ENCODE data around the gene CSRNP2.
A peak's percentile ranks its signal among the peaks of the same experiment; 100 is the strongest.
"Not testable (repeated sequence)": the region's sequence is repeated elsewhere in the genome, so short reads cannot be mapped to it uniquely, and the experiment has no call there.

Gene CSRNP2

DNA sequence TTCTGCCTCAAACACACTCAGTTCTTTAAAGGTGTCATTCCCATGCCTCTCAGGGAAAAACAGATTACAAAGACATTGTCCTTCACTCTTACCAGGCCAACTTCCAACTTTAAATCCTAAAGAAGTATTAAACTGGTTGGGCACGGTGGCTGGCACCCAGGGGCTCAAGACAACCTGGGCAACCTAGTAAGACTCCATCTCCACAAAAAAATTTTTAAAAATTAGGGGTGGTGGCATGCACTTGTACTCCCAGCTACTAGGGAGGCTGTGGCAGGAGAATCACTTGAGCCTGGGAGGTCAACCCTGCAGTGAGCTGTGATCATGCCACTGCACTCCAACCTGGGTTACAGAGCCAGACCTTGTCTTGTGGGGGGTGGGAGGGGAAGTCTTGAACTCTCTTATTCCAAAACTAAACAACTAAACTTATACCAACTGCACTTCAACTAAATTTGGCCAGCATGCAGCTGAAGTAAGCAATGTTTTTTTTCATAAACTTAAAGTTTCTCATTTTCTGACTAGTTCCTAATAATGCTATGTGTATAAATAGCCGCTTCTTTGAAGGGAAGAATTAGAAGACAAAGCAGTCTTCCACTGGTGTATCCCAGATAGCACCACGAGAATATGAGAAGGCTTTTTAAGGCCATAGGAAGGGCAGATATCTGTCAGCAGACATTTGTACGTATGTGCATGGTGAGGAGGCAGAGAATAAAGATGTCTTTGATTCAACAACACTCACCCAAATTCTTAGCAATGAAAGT is 59.6 kb downstream of the CSRNP2 start:
- peaks cover 29% of the 10 kb centered on the region for H3K4me1 ChIP-seq (ENCODE audit: control insufficient read depth, insufficient read depth, low read length)

DNA sequence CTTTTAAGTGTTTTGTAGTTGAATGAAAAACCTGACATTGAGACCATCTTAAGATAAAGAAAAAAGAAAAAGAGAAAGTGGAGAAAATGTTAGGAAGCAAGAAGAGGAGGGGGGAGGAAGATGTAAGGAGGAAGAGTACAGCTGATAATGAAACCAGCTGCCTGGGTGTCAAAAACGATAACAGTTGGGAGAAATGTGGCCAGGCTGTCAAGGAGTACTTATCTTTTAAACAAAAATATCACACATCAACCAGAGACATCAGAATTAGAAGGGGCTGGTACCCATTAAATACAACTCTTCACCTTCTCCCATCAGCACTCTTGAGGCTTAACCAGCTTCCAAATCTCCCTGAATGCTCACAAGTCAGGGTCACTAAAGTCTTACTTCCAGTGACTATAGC is 61.7 kb downstream of the CSRNP2 start:
- no peak overlapping the region for H3K4me3 ChIP-seq (ENCODE audit: low read length)
- no peaks in the 10 kb centered on the region for H3K36me3 ChIP-seq (ENCODE audit: control insufficient read depth, insufficient read depth, low read length)
- no peaks in the 10 kb centered on the region for H3K27me3 ChIP-seq (ENCODE audit: control insufficient read depth, insufficient read depth, low read length)
- no peaks in the 10 kb centered on the region for H3K9me3 ChIP-seq (ENCODE audit: control insufficient read depth, low read length)
- H3K9ac ChIP-seq (ENCODE audit: low read length): no peak overlapping the region
- peaks cover 18% of the 10 kb centered on the region for H3K4me1 ChIP-seq (ENCODE audit: control insufficient read depth, insufficient read depth, low read length)

More for the DNA sequence above, 59.6 kb downstream of the CSRNP2 start:
- H3K4me3 ChIP-seq (ENCODE audit: low read length): peak overlapping the region; percentile 39
- peak overlapping the region; percentile 88 for H3K9ac ChIP-seq (ENCODE audit: low read length)
- no peaks in the 10 kb centered on the region for H3K9me3 ChIP-seq (ENCODE audit: control insufficient read depth, low read length)
- no peaks in the 10 kb centered on the region for H3K27me3 ChIP-seq (ENCODE audit: control insufficient read depth, insufficient read depth, low read length)
- H3K36me3 ChIP-seq (ENCODE audit: control insufficient read depth, insufficient read depth, low read length): no peaks in the 10 kb centered on the region

DNA sequence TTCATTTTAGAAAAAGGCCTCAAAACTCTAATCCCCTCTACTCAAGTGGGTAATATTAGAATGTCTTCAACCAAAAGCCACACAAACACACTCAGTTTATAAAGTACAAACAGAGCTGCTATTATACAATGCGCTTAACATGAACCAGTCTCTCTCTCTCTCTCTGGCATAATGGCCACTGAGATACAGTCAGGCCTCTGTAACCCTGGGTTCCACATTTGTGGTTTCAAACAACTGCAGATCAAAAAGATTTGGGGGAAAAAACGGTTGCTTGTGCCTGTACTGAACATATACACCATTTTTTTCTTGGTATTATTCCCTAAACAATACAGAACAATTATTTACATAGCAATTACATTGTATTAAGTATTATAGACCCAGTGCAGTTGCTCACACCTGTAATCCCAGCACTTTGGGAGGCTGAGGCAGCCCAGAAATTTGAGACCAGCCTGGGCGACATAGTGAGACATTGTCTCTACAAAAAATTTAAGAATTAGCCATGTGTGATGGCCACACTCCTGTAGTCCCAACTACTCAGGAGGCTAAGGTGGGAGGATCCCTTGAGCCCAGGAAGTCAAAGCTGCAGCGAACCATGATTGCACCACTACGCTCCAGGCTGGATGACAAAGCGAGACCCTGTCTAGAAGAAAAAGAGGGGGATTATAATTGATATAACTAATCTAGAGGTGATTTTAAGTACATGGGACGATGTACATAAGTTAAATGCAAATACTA is 62.8 kb downstream of the CSRNP2 start:
- H3K4me1 ChIP-seq (ENCODE audit: control insufficient read depth, insufficient read depth, low read length): peaks cover 18% of the 10 kb centered on the region
- H3K9ac ChIP-seq (ENCODE audit: low read length): no peak overlapping the region
- H3K4me3 ChIP-seq (ENCODE audit: low read length): no peak overlapping the region
- H3K36me3 ChIP-seq (ENCODE audit: control insufficient read depth, insufficient read depth, low read length): no peaks in the 10 kb centered on the region
- H3K9me3 ChIP-seq (ENCODE audit: control insufficient read depth, low read length): no peaks in the 10 kb centered on the region
- H3K27me3 ChIP-seq (ENCODE audit: control insufficient read depth, insufficient read depth, low read length): no peaks in the 10 kb centered on the region

DNA sequence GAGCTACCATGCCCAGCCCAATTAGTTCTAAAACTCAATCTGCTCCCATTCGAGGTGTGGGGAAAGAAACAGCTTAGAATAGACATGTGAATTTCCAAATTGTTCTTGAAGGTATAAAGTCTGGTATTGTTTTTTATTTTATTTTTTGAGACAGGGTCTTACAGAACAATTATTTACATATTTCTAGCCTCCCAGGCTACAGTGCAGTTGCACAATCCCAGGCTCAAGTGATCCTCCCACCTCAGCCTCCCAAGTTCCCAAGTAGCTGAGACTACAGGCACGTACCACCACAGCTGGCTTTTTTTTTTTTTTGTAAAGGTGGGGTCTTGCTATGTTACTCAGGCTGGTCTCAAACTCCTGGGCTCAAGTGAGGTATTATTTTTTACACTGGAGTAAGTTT is 63.5 kb downstream of the CSRNP2 start:
- H3K4me1 ChIP-seq (ENCODE audit: control insufficient read depth, insufficient read depth, low read length): peaks cover 12% of the 10 kb centered on the region
- H3K9me3 ChIP-seq (ENCODE audit: control insufficient read depth, low read length): no peaks in the 10 kb centered on the region
- no peak overlapping the region for H3K9ac ChIP-seq (ENCODE audit: low read length)
- no peak overlapping the region for H3K4me3 ChIP-seq (ENCODE audit: low read length)
- no peaks in the 10 kb centered on the region for H3K36me3 ChIP-seq (ENCODE audit: control insufficient read depth, insufficient read depth, low read length)
- H3K27me3 ChIP-seq (ENCODE audit: control insufficient read depth, insufficient read depth, low read length): no peaks in the 10 kb centered on the region

DNA sequence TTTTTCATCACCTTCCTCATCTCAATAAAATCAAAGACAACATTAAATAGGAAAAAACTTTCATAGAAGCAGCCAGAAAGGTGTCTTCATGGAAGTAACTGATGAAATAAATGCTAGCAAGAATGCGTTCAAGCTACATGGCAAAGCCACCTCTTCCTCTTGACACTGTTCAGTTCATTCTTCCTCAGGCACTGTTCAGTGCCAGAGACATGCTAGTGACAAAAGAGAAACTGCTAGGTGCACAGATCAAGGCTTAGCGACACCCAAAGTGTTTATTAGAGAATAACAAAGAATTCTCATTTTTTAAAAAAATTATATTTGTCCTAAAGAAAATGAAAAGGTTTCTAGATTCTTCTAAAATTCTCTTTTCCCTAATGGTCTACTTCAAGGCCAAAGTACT is 64.4 kb downstream of the CSRNP2 start:
- Histone ChIP-seq H3K4me1 (ENCODE audit: control insufficient read depth, insufficient read depth, low read length) (peaks cover 12% of the 10 kb centered on the region), H3K9ac (ENCODE audit: low read length) (no peak overlapping the region), H3K27me3 (ENCODE audit: control insufficient read depth, insufficient read depth, low read length) (no peaks in the 10 kb centered on the region), H3K4me3 (ENCODE audit: low read length) (no peak overlapping the region), H3K9me3 (ENCODE audit: control insufficient read depth, low read length) (no peaks in the 10 kb centered on the region), H3K36me3 (ENCODE audit: control insufficient read depth, insufficient read depth, low read length) (no peaks in the 10 kb centered on the region)

DNA sequence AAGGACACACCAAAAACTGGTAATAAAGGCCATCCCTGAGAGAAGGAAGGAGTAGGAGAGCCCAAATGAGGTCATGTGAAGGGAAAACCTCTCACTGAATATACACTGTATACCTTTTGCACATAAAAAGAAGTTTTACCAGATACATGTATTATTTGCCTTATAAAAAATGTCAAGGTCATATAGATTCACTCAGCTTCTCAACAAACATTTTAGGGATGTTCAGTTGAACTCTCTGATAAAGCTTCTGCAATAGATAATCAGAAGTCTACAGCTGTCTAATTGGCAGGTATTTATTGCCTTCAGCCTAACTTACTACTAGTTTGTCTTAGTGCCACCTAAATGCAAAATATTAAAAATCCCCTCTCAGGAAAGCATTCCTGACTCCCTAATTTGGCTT is 65.9 kb downstream of the CSRNP2 start:
- H3K4me3 ChIP-seq (ENCODE audit: low read length): no peak overlapping the region

DNA sequence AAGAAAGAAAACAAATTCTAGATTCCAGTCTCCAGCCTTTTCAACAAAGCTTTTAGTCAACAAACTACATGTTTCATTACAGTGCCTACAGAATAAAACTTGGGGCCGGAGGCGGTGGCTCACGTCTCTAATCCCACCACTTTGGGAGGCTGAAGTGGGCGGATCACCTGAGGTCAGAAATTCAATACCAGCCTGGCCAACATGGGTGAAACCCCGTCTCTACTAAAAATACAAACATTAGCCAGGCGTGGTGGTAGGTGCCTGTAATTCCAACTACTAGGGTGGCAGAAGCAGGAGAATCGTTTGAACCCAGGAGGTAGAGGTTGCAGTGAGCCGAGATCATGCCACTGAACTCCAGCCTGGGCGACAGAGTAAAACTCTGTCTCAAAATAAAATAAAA is 68.9 kb downstream of the CSRNP2 start:
- not testable (repeated sequence) for H3K36me3 ChIP-seq (ENCODE audit: control insufficient read depth, insufficient read depth, low read length); H3K4me3 ChIP-seq (ENCODE audit: low read length); H3K9ac ChIP-seq (ENCODE audit: low read length); H3K27me3 ChIP-seq (ENCODE audit: control insufficient read depth, insufficient read depth, low read length); H3K9me3 ChIP-seq (ENCODE audit: control insufficient read depth, low read length)
- peaks cover 13% of the 10 kb centered on the region for H3K4me1 ChIP-seq (ENCODE audit: control insufficient read depth, insufficient read depth, low read length)

More for the DNA sequence above, 65.9 kb downstream of the CSRNP2 start:
- H3K27me3 ChIP-seq (ENCODE audit: control insufficient read depth, insufficient read depth, low read length): no peaks in the 10 kb centered on the region
- H3K4me1 ChIP-seq (ENCODE audit: control insufficient read depth, insufficient read depth, low read length): peaks cover 17% of the 10 kb centered on the region
- no peak overlapping the region for H3K9ac ChIP-seq (ENCODE audit: low read length)
- no peaks in the 10 kb centered on the region for H3K36me3 ChIP-seq (ENCODE audit: control insufficient read depth, insufficient read depth, low read length)
- H3K9me3 ChIP-seq (ENCODE audit: control insufficient read depth, low read length): no peaks in the 10 kb centered on the region

DNA sequence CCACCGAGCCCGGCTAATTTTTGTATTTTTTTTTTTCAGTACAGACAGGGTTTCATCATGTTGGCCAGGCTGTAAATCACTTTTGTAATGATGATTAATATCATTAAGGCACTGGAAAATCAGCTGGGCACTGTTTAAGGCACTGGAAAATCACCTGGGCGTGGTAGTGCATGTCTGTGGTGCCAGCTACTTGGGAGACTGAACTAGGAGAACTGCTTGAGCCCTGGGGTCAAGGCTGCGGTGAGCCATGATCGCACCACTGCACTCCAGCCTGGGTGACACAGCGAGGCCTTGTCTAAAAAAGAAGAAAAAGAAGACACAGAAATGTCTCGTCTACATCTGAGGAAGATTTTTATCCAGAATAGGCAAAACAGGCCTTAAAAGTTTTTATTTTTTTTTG is 70.0 kb downstream of the CSRNP2 start:
- H3K9ac ChIP-seq (ENCODE audit: low read length): no peak overlapping the region
- H3K36me3 ChIP-seq (ENCODE audit: control insufficient read depth, insufficient read depth, low read length): no peaks in the 10 kb centered on the region
- H3K4me3 ChIP-seq (ENCODE audit: low read length): no peak overlapping the region
- no peaks in the 10 kb centered on the region for H3K9me3 ChIP-seq (ENCODE audit: control insufficient read depth, low read length)
- peaks cover 13% of the 10 kb centered on the region for H3K4me1 ChIP-seq (ENCODE audit: control insufficient read depth, insufficient read depth, low read length)
- no peaks in the 10 kb centered on the region for H3K27me3 ChIP-seq (ENCODE audit: control insufficient read depth, insufficient read depth, low read length)

DNA sequence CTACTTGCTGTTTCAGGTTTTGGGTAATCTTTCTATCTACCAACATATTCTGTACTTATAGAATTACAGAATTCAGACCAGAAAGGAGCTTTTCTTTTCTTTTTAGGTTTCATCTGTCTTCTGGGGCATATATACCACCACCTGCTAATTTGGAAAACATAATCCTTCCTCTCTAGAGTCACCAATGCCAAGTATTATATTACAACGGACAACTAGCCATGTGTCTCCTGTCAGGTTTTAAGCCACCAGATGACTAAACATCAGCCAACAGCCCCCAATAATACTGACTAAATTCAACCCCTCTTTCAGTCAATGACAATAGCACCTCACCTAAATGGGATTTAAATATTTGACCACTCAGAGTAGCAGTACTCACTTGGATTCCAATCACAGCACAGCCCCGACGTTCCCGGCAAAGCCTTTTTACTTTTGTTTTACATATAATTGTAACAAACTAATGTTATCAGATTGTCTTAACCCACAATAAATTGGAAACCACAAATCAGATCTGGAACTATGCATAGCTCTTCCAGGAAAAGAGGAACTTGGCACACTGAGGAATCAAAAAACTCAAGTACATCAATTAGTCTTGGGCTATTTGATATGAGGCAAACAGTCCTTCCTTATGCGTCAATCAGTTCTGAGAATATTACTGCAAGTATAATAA is 70.7 kb downstream of the CSRNP2 start:
- Histone ChIP-seq H3K4me3 (ENCODE audit: low read length) (no peak overlapping the region), H3K27me3 (ENCODE audit: control insufficient read depth, insufficient read depth, low read length) (no peaks in the 10 kb centered on the region), H3K9me3 (ENCODE audit: control insufficient read depth, low read length) (no peaks in the 10 kb centered on the region), H3K36me3 (ENCODE audit: control insufficient read depth, insufficient read depth, low read length) (no peaks in the 10 kb centered on the region), H3K4me1 (ENCODE audit: control insufficient read depth, insufficient read depth, low read length) (peaks cover 13% of the 10 kb centered on the region), H3K9ac (ENCODE audit: low read length) (no peak overlapping the region)

DNA sequence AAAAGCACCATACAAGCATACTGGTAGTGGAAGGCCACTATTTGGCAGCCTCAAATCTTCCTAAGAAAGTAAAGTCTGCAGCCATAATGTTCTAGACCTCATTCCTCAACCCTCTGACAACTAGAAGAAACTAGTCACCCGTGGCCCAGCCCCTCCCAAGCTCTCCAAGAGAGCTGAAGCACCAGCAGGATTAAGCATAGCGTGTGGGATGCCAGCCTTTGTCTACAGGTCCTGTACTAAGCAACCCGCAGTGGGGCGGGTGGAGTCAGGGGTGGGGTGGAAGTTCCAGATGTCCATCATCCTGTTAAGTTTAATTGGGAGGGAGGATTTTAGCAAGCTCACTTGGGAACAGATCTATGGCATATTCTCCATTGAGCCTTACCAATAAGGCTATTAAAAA is 71.4 kb downstream of the CSRNP2 start:
- Histone ChIP-seq H3K36me3 (ENCODE audit: control insufficient read depth, insufficient read depth, low read length) (no peaks in the 10 kb centered on the region), H3K27me3 (ENCODE audit: control insufficient read depth, insufficient read depth, low read length) (no peaks in the 10 kb centered on the region), H3K4me3 (ENCODE audit: low read length) (no peak overlapping the region), H3K9me3 (ENCODE audit: control insufficient read depth, low read length) (no peaks in the 10 kb centered on the region), H3K9ac (ENCODE audit: low read length) (no peak overlapping the region), H3K4me1 (ENCODE audit: control insufficient read depth, insufficient read depth, low read length) (peaks cover 13% of the 10 kb centered on the region)
